Stimulated activated CD4-positive, alpha-beta T cell treated with anti-CD3 and anti-CD28 coated beads, Interleukin-1b, Interleukin-23, amount 100 ng/mL, for 48 hours (primary cell): Measurements from ENCODE around the gene TSPAN32.
"Not testable (repeated sequence)": the region's sequence is repeated elsewhere in the genome, so short reads cannot be mapped to it uniquely, and the experiment has no call there.

Experiments used
- DNase-seq: peaks from one replicate; pipeline ENCODE4 v3.0.0-alpha.2; 2020

TSPAN32 gene

GRCh38 chr11:2316169-2316962 lies 14.6 kb downstream of the TSPAN32 start:
- DNase-seq, result no peak

- DNase-seq, result no peak
These were observed 15.1 kb downstream of the TSPAN32 start for GRCh38 chr11:2316963-2317244.

GRCh38 chr11:2317354-2318050 lies 15.7 kb downstream of the TSPAN32 start:
- DNase-seq, result no peak

GRCh38 chr11:2318123-2318522 lies 16.3 kb downstream of the TSPAN32 start:
- DNase-seq, result no peak

DNA sequence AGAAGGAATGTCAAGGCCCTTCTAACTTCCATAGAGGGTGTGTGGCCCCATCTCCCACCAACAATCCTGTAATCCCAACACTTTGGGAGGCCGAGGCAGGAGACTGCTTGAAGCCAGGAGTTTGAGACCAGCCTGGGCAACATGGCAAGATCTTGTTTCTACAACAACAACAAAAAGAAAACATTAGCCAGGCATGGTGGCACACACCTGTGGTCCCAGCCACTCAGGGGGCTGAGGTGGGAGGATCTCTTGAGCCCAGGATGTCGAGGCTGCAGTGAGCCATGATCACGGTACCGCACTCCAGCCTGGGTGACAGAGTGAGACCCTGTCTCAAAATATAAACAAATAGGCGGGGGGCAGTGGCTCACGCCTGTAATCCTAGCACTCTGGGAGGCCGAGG lies 16.9 kb downstream of the TSPAN32 start:
- DNase-seq, result no peak

DNA sequence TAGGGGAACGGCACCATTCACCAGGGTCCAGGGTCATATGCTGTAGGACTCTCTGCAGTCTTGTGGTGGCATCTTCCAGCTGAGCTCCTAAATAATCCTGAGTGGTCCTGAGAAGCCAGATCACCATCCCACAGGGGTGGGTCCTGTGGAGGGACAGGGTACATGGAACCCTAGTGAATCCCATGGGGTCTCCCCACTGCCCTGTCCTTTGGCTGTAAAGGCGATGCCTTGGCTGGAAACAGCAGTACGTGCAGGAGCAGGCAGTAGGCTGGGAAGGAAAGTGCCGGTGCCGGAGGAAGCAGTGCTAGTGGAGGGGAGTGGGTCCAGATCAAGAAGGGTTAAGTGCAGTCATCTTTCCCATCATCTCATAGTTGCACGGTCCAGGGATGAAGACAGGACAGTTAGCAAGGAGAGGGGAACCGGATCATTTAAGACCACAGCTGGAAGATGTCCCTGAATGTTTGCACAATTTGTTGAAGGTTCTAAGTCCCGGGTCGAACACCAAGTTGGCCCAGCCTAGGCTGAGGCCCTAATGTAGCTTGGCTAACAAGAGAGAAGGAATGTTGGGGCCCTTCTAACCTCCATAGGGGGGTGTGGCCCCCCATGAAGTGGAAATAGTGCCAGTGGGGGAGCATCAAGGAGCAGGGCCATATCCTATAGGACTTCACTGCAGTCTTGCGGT lies 18.1 kb downstream of the TSPAN32 start:
- DNase-seq, result no peak

- no peak for DNase-seq
These were observed 18.9 kb downstream of the TSPAN32 start for GRCh38 chr11:2320568-2321310.

DNA sequence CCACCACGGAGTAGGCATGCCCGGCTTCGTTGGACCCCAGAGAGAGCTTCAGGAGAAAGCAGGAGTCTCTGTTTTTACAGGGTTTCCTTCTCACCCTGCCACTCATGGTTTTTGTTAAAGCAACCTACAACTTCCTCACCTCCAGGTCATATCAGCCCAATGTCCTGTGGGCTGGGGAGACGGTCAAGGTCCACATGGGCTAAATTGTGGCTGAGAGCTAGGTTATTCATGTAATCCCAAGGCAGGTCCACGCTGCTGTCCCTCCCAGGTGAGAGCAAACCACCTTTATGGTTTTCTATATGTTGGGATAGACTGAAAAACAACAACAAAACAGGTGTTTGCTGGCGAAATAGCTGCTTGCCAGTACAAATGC lies 19.5 kb downstream of the TSPAN32 start:
- DNase-seq, result no peak

DNA sequence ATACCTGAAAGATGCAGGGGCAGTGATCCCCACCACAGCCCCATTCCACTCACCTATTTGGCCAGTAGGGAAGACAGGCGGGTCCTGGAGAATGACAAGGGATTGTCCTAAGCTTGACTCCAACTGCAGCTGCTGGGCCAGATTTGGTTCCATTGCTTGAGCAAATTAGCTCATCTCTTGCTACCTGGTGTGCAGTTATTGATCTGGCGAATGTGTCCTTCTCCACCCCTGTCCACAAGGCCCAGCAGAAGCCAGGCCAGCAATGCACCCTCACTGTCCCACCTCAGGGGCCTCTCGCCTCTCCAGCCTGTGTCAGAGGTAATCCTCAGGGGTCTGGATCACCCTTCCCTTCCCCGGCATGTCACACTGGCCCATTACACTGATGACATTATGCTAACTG lies 23.3 kb downstream of the TSPAN32 start:
- DNase-seq, result no peak

GRCh38 chr11:2325719-2326118 lies 23.9 kb downstream of the TSPAN32 start:
- no peak for DNase-seq

DNA sequence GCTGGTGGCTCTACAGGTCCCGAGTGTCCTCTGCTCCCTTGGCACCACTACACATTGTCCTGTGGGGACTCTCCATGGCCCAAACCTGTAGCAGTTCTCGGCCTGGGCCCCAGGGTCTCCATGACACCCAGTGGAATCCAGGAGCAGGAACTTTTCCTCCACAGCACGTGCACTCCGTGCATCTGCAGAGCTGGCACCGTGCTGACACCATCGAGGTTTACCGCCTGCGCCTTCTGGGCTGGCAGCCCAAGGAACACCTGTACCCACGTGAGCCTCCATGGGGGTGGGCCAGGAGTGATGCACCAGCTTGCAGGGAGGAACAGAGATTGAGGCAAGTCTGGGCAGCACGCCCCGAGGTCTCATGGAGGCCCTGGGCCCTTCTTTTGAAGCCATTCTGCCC lies 25.2 kb downstream of the TSPAN32 start:
- DNase-seq, result no peak

- DNase-seq, result no peak
These were observed 26.2 kb downstream of the TSPAN32 start for GRCh38 chr11:2328021-2328420.

DNA sequence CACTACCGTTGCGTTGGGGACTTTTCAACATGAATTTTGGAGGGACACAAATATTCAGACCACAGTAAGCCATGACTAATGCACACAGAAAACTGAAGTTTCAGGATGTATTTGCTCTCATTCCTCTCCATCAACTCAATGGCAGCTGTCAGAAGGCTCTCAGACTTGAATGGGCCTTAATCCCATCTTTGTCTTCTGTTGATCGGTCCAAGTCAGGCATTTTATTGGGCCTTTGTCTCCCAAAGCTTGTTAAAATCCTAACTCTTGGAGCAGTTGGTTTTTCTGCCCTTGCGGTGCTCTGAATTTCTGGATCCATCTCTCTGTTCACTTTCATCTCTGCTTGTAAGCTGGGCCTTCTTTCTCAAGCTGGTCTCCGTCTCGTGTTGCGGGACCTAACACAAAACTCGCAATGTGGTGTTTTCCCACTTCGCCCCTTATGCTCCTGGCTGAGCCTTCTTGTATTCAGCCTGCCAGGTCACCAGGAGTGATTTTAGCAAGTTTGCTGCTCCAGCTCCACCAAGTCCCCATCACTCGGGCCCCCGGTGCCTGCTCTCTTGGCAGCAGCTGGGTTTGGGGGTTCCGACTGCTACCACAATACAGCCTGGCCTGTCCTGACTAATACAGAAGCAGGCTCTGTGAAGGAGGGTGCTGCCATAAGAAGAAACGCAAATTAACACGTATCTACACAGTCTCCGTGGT lies 27.0 kb downstream of the TSPAN32 start:
- DNase-seq, result no peak

- DNase-seq, result no peak
These were observed 27.7 kb downstream of the TSPAN32 start for GRCh38 chr11:2329551-2329950.

DNA sequence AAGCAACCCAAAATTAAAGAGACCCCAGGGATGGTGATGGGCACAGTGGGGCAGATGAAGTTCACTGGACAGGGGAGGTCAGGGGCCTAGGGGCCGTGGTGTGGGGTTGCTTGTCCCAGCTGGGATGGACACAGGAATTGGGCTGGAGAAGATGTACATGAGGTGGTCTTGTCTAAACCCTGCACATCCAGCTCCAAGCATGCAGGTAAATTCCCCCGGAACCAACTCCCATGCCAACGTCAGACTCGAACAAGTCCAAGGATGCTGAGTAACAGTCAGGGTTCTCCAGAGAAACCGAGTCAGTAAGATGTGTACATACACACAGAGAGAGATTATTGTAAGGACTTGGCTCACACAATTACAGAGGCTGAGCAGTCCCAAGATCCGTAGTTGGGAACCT lies 28.9 kb downstream of the TSPAN32 start:
- no peak for DNase-seq

- no peak for DNase-seq
These were observed 29.6 kb downstream of the TSPAN32 start for GRCh38 chr11:2331404-2331803.

DNA sequence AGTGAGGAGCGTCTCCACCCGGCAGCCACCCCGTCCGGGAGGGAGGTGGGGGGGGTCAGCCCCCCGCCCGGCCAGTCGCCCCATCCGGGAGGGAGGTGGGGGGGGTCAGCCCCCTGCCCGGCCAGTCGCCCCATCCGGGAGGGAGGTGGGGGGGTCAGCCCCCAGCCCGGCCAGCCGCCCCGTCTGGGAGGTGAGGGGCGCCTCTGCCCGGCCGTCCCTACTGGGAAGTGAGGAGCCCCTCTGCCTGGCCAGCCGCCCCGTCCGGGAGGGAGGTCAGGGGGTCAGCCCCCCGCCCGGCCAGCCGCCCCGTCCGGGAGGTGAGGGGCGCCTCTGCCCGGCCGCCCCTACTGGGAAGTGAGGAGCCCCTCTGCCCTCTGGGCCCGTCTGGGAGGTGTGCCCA lies 30.8 kb downstream of the TSPAN32 start:
- not testable (repeated sequence) for DNase-seq

- DNase-seq, result not testable (repeated sequence)
These were observed 31.8 kb downstream of the TSPAN32 start for GRCh38 chr11:2333486-2334205.

GRCh38 chr11:2335286-2335685 lies 33.5 kb downstream of the TSPAN32 start:
- DNase-seq, result not testable (repeated sequence)

- DNase-seq, result not testable (repeated sequence)
These were observed 36.9 kb downstream of the TSPAN32 start for GRCh38 chr11:2338760-2339159.

GRCh38 chr11:2342557-2342956 lies 40.7 kb downstream of the TSPAN32 start:
- no peak for DNase-seq

- DNase-seq, result no peak
These were observed 41.2 kb downstream of the TSPAN32 start for GRCh38 chr11:2342981-2343380.
